ENCODE measurements around the gene PKD2.

PKD2 gene

GRCh38 chr4:88003261-88003660, 4.2 kb upstream of the PKD2 start:
- no peak for ATAC-seq
- no peak for TF ChIP-seq OSR1 (CRISPR knock-in tag; IDR thresholded peaks at IDR 0.05)
- no peak for TF ChIP-seq ZNF70 (CRISPR knock-in tag; IDR thresholded peaks at IDR 0.05)
- no peak for TF ChIP-seq CSDC2 (CRISPR knock-in tag; IDR thresholded peaks at IDR 0.05)
- TF ChIP-seq ZFP3 (CRISPR knock-in tag; IDR thresholded peaks at IDR 0.05), result no peak
- TF ChIP-seq POU6F1 (CRISPR knock-in tag; IDR thresholded peaks at IDR 0.05; ENCODE audit: borderline replicate concordance, low read depth), result no peak
- no peak for TF ChIP-seq TCF4 (CRISPR knock-in tag; IDR thresholded peaks at IDR 0.05; ENCODE audit: borderline replicate concordance)
- TF ChIP-seq ZNF8 (CRISPR knock-in tag; IDR thresholded peaks at IDR 0.05), result no peak
- no peak for TF ChIP-seq ESRRG (CRISPR knock-in tag; IDR thresholded peaks at IDR 0.05)
- TF ChIP-seq PPARA (CRISPR knock-in tag; IDR thresholded peaks at IDR 0.05; ENCODE audit: borderline replicate concordance), result no peak
- no peak for TF ChIP-seq PATZ1 (CRISPR knock-in tag; IDR thresholded peaks at IDR 0.05; ENCODE audit: borderline replicate concordance)
- TF ChIP-seq RARB (CRISPR knock-in tag; IDR thresholded peaks at IDR 0.05), result no peak
- TF ChIP-seq TSHZ2 (CRISPR knock-in tag; IDR thresholded peaks at IDR 0.05), result no peak
- TF ChIP-seq ZFP30 (CRISPR knock-in tag; IDR thresholded peaks at IDR 0.05), result no peak
- no peak for TF ChIP-seq CREB5 (CRISPR knock-in tag; IDR thresholded peaks at IDR 0.05; ENCODE audit: low read depth)
- TF ChIP-seq TOX (CRISPR knock-in tag; IDR thresholded peaks at IDR 0.05; ENCODE audit: borderline replicate concordance), result no peak
- no peak for TF ChIP-seq SNAI2 (CRISPR knock-in tag; IDR thresholded peaks at IDR 0.05)

GRCh38 chr4:88005076-88005475, 2.4 kb upstream of the PKD2 start:
- no peak for ATAC-seq

More at GRCh38 chr4:88005076-88005475, 2.4 kb upstream of the PKD2 start:
- TF ChIP-seq TSHZ2 (CRISPR knock-in tag; IDR thresholded peaks at IDR 0.05) (no peak), CSDC2 (CRISPR knock-in tag; IDR thresholded peaks at IDR 0.05) (no peak), ARNTL (CRISPR knock-in tag; IDR thresholded peaks at IDR 0.05; ENCODE audit: borderline replicate concordance, low read depth) (no peak), GLIS3 (CRISPR knock-in tag; IDR thresholded peaks at IDR 0.05) (no peak), PATZ1 (CRISPR knock-in tag; IDR thresholded peaks at IDR 0.05; ENCODE audit: borderline replicate concordance) (no peak), ZNF565 (CRISPR knock-in tag; conservative IDR thresholded peaks at IDR 0.05; ENCODE audit: low read depth) (no peak), TCF4 (CRISPR knock-in tag; IDR thresholded peaks at IDR 0.05; ENCODE audit: borderline replicate concordance) (no peak), BACH2 (CRISPR knock-in tag; IDR thresholded peaks at IDR 0.05; ENCODE audit: borderline replicate concordance) (no peak), CREB5 (CRISPR knock-in tag; IDR thresholded peaks at IDR 0.05; ENCODE audit: low read depth) (no peak), CSRNP3 (CRISPR knock-in tag; IDR thresholded peaks at IDR 0.05) (no peak), ISL1 (CRISPR knock-in tag; IDR thresholded peaks at IDR 0.05) (no peak), TOX (CRISPR knock-in tag; IDR thresholded peaks at IDR 0.05; ENCODE audit: borderline replicate concordance) (no peak), ESRRG (CRISPR knock-in tag; IDR thresholded peaks at IDR 0.05) (no peak), ZFP3 (CRISPR knock-in tag; IDR thresholded peaks at IDR 0.05) (no peak)
